T47D (cell line): ENCODE results near the gene AGAP1.
A peak's percentile ranks its signal among the peaks of the same experiment; 100 is the strongest.
"Not testable (repeated sequence)": the region's sequence is repeated elsewhere in the genome, so short reads cannot be mapped to it uniquely, and the experiment has no call there.

Experiments
- DNase-seq, 2 experiments: peaks; one replicate each; pipeline versions ENCODE4 v3.0.0 to v3.0.0-alpha.2; 2011 to 2012; ENCODE audit warnings: low read depth in 1 of 2, low spot score in 1 of 2
- JUND ChIP-seq: IDR thresholded peaks from 2 replicates; pipeline ENCODE4 v1.6.1; 2012; ENCODE audit warnings: low read depth
- in situ Hi-C: cut with HindIII; loops from 2 replicates; pipeline ENCODE4 v1.10.0; 2016; ENCODE audit warnings: low sequenced_read_pairs, low pct_unique_long_range_greater_than_20kb

AGAP1 gene

DNA sequence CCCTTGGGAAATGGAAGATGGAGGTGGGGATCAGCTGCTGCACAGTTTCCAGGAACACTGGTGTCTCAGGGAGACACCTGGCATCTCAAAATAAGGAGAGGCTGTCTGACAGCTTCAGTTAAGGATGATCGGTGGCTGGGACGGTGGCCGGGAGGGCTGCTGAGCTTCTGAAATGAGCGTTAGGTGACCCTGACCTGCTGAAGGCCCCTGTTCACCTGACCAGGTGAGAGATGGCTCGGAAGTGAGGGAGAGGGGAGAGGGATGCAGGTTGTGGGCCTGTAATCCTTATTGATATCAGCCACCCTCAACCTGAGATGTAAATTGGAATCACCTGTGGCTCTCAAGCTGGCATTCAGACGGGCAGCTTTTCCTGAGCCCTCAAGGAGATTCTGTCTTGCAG is 99.0 kb downstream of the AGAP1 start:
- in situ Hi-C loops, result no loop called here

DNA sequence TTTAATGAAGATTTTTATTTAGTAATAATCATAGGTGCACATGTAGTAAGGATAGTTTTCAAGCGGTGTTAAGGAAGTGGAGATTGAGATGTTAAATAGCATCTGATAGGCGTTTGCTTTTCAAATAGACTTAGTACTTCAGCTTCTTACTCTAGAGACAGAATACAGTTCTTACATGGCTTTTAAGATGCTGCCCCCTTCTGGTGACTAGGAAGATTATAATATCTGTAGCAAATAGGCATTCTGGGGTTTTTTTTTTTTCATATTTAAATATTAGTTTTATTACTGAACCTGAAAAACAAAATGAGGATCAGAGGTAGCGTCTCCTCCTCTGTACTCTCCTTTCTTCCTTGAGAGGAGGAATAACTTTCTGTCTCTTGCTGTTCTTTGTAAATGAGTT is 100.2 kb downstream of the AGAP1 start:
- TF ChIP-seq JUND, result no peak
- DNase-seq, result peak in 1 of 2 experiments; percentile 69
- in situ Hi-C loops, result no loop called here

More for the DNA sequence above, 99.0 kb downstream of the AGAP1 start:
- no peak for TF ChIP-seq JUND
- DNase-seq, result peak in 1 of 2 experiments; percentile 33

DNA sequence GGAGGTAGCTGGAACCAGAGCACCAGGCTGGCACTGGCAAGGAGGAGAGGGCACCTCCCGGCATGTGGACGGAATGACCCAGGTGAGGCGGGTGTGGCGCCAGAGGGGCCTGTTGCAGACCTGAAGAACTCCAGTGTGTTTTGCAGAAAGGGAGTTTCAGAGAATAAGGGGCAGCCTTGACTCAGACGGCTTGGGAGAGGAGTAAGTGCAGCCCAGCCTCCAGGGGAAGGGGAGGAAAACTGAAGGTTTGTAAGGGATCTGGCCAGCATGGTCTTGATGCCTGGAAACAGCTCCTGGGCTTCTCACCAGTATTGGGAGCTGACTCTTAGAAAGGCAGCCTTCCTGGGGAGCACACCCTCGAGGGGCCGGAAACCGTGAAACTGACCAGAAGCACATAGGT is 101.1 kb downstream of the AGAP1 start:
- no peak for DNase-seq
- in situ Hi-C loops, result no loop called here
- TF ChIP-seq JUND, result no peak

DNA sequence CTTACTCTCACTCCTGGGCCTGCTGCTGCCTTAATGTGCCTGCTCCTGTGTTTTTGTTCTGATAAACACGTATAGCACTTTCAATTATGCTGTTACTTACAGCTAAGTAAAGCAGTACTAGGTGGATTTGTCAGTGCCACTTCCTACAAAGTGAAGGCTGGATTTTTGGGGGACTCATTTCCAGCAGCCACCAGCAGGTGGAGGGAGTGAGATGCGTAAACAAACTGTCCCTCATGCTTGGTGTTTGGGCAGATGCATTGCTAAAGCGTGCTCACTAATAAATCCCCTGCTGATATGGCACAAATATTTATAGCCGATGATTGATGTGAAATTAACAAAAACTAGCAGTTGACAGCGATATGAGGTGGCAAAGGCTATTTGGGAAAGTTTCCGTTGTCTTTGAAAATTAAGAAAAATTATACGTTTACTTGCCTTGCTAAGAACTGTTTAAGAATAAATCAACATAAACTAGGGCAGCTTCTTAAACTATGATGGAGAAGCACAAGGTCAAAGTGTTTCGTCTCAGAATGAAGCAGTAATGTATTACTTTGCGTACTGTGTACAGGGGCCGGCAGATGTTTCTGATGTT is 101.7 kb downstream of the AGAP1 start:
- TF ChIP-seq JUND, result no peak
- in situ Hi-C loops, result no loop called here
- DNase-seq, result peak; percentile 28 to 73

DNA sequence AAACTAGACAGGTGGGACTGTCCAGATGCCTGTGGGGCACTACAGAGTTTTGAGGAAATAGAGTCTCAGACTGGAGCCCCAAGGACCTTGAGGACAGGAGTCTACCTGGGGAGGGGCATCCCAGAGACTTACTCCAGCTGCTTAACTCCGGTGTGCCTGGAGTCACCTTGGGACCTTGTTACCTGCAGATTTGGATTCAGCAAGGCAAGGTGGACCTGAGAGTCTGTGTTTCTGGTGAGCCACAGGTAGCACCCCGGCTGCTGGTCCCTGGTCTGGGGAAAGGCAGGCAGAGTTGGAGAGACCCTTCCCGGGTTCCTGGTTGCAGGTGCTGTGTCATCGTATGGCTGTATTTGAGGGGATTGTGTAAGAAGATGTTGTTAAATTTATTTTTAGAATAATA is 102.4 kb downstream of the AGAP1 start:
- TF ChIP-seq JUND, result no peak
- in situ Hi-C loops, result no loop called here
- DNase-seq, result no peak

DNA sequence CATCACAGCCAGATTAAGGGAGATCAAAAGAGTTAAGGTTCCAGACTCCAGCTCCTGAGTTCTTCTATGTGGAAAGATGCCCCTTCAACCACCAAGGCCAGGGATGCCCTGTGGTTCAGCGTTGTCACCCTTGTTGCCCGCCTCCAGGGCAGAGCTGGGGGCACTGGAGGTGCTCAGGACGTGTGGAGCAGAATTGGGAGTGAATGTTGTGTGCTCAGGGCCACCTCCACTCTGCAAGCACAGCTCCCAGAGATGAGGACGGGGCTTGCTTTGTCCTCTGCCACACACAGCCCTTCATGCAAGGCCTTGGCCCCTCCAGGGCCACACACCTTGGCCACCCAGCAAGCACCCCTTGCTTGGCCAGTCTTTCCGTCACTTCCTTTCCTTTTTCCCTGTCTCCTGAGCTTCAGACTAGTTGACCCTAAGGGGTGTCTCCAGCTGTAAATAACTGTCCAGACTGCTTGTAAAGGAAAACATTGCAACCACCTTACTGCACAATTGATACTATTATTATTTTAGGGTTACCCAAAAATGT is 103.3 kb downstream of the AGAP1 start:
- no peak for TF ChIP-seq JUND
- in situ Hi-C loops, result no loop called here
- DNase-seq, result no peak

DNA sequence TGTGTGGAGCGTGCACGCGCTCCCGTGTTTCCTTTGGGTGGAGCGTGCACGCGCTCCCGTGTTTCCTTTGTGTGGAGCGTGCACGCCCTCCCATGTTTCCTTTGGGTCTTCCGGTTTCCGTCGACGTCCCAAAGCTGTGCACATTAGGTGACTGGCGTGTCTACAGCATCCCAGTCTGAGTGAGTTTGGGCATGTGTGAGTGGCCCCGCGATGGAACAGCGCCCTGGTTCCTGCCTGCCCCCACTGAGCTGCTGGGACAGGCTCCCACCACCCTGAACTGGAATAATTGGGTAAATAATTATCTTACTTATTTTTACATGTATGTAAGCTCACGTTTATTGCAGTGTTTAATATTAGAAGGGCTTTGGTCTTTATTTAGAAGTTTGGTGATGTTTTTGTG is 104.2 kb downstream of the AGAP1 start:
- in situ Hi-C loops, result no loop called here
- no peak for TF ChIP-seq JUND
- DNase-seq, result no peak

DNA sequence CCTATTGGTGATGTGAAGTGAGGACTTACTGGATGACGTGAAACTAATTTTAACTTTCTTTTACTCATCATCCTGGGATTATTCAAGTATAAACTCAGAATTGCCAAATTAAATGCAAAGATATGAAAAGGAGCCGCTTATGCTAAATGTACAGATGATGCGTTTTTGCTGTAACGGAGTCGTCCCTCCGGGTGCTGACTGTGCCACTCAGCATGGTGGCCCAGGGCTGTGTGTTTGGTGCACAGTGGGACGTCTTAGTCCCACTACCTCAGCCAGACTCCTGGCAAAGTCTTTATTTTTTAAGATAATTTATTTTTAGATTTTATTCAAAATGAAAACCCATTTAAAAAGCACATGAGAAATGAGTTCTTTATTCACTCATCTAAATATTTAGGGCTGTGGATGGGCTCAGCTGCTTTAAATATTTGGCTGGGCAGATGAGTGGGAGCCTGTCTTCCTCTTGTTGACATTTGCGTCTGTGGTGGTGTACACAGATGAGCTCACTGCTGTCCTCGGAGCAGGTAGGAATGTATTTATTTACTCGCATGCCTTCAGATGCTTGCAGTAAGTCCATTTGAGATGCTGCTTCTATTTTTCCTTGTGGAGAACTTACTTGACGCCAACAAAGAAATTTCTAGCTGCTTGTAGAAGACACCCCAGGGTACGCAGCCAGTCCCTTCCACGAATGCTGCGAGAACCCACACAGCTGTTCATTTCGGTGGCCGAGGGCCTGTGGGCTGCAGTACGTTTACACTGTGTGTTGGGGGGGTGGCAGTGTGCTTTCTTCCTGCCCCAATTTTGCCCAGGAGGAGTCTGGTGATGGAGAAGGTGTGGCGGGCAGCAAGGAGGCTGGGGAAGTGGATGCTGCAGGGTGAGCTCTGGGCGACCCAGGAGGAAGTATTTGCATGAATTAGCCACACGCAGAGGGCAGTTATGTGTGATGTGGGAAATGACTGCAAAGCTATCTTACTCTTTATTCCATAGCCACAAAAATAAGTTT is 105.0 kb downstream of the AGAP1 start:
- TF ChIP-seq JUND, result no peak
- in situ Hi-C loops, result no loop called here
- peak in 1 of 2 experiments; percentile 33 for DNase-seq

DNA sequence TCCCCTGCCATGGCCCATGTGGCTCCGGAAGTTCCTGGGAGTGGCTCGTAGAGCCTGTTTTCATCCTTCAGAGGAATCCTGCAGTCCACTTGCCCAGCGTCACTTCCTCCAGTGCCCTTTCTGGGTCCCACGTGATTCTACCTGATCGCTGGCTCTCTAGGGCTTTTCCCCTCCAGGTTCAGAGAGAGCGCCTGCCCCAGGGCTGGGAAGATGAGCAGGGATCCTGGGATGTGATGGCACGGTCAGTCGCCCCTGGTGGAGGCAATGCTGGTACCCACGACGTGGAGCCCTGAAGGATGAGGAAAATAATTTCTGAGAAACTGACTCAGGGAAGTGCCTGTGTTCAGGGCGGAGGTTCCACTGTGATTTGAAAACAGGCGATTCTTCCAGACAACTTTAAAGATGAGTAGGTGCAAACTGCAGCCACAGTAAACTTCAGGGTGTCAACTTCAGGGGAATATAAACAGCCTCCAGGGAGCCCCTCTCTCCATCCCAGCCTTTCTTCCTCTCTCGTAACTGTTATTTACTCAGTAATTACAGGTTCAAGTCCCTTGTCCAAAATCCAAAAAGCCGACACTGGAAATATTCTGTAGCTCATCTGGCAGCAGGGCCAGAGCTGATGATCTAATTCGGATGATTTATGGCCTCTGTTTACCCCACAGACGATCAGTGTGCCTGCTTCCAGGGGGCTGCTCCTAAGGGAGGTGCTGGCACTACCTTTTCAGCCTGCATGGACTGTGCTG is 105.9 kb downstream of the AGAP1 start:
- in situ Hi-C loops, result no loop called here
- no peak for TF ChIP-seq JUND
- no peak for DNase-seq

DNA sequence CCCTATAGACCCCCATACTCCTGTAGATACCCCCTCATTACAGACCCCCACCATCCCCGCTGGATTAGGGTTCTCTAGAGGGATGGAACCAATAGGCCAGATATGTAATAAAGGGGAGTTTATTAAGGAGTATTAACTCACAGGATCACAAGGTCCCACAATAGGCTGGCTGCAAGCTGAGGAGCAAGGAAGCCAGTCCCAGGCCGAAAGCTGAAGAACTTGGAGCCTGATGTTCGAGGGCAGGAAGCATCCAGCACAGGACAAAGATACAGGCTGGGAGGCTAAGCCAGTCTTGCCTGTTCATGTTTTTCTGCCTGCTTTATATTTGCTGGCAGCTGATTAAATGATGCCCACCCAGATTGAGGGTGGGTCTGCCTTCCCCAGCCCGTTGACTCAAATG is 106.6 kb downstream of the AGAP1 start:
- in situ Hi-C loops, result no loop called here
- TF ChIP-seq JUND, result no peak
- DNase-seq, result no peak

DNA sequence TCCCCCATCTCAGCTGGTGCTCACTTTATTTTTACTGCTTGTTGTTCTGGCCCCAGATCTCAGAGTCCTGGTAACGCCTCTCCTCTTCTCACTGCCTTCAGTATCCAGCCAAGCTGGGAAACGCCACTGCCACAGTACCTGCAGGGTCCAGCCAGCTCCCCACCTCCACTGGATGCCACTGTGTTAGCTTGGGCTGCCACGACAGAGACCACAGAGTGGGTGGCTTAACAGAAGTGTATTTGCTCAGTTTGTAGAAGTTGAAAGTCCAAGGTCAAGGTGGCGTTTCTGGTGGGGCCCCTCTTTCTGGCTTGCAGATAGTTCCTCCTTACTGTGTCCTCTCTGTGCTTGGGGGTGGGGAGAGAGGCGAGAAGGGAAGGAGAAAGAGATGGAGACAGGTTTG is 107.1 kb downstream of the AGAP1 start:
- in situ Hi-C loops, result no loop called here
- no peak for DNase-seq
- no peak for TF ChIP-seq JUND

DNA sequence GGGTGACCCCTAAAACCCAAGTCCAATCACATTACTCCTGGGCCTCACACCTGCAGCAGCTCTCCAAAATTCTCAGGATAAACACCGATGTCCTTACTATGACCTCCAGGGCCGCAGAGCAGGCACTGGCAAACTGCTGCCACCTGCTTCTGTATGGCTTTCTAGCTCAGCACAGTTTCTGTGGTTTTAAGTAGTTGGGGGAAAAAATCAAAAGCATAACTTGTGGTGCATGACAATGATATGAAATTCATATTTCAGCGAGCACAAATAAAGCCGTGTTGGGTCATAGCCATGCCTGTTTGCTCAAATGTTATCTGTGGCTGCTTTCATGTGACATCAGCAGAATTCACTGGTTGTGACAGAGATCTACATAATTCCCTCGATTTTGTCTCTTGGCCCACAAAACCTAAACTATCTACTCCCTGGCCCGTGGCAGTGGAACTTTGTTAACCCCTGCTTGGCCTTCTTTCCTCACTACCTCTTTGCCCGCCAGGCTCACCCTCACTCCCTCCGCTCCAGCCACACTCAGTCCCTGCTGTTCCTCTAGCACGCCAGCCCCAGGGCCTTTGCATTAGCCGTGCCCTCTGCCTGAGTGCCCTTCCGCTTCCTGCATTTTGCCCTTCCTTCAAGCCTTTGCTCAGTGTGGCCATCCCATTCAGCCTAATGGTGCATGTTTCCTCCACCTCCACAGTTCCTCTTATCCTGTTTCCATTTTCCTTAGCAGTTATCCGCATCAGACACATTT is 108.3 kb downstream of the AGAP1 start:
- DNase-seq, result no peak
- TF ChIP-seq JUND, result no peak
- in situ Hi-C loops, result no loop called here

DNA sequence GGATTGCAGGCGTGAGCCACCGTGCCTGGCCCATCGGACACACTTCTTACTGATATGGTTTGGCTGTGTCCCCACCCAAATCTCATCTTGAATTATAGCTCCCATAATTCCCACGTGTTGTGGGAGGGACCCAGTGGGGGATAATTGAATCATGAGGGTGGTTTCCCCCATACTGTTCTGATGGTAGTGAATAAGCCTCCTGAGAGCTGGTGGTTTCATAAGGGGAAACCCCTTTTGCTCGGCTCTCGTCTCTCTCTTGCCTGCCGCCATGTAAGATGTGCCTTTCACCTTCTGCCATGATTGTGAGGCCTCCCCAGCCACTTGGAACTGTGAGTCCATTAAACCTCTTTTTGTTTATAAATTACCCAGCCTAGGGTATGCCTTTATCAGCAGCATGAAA is 109.1 kb downstream of the AGAP1 start:
- DNase-seq, in situ Hi-C loops: not testable (repeated sequence)
